Astrocyte of the cerebellum (primary cell): ENCODE data around the gene CAD.

Experiments used
- DNase-seq: peaks from one replicate; pipeline ENCODE4 v3.0.0-alpha.2; 2011; ENCODE audit warnings: low read depth
- H3K4me3 ChIP-seq: 2 replicates; pipeline ENCODE4 v1.5.1; 2011; ENCODE audit warnings: mild to moderate bottlenecking, low read depth, low read length, moderate library complexity
- CTCF ChIP-seq: IDR thresholded peaks from 2 replicates; pipeline ENCODE4 v1.5.1; 2012; ENCODE audit warnings: low read length, low read depth, moderate library complexity, mild to moderate bottlenecking; ENCODE audit errors: missing control alignments
- in situ Hi-C: cut with HindIII; loops from 2 replicates; pipeline ENCODE4 v1.10.0; 2017; ENCODE audit warnings: low sequenced_read_pairs

Gene CAD

DNA sequence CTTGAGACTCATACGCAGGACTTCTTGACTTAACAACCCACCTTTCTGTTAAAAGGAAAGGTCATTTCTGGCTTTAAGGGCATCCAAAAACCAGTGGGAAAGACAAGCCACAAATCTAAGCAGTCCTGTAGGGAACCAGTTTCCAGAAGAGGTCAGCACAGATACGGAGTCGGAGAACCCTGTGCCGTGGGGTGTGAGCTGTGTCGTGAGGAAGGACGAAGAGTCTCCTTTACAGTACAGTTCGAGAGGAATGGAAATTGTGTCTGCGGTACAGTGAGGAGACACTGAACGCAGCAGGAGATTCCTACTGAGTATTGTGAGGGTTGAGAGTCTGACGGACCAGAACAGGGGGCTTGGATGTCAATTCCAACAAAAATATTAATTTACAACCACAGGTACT, 27.9 kb downstream of the CAD start:
- TF ChIP-seq CTCF = no peak
- H3K4me3 ChIP-seq = no peak overlapping the region
- in situ Hi-C loops = loop anchor here (5.0 kb wide), 1 partner anchor 133 kb away; no protein-coding TSS in a partner anchor
- no peak for DNase-seq

DNA sequence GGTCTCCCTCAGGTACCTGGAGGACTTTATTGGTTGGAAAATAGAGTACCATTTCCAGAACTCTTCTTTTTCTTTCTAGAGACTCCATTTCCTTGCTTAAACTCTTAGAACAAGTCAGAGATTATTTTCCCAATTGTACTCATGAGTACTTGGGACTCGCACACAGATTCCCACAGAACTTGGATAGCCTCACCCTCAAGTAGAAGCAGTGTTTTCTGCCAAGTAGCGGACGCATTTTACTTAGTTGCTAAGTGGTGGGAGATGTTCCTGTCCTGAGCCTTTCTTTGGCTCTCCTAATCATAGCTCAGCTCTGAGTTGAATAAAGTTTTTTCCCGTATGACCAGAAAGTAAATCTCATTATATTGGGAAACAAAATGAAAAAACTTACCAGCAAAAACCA, 28.5 kb downstream of the CAD start:
- DNase-seq = no peak
- no peak for TF ChIP-seq CTCF
- in situ Hi-C loops = loop anchor here (5.0 kb wide), 1 partner anchor 133 kb away; no protein-coding TSS in a partner anchor
- H3K4me3 ChIP-seq = no peak overlapping the region

GRCh38 chr2:27247893-27248292, 30.7 kb downstream of the CAD start:
- no peak for TF ChIP-seq CTCF
- in situ Hi-C loops = loop anchor here (5.0 kb wide), 1 partner anchor 136 kb away; no protein-coding TSS in a partner anchor
- no peak for DNase-seq
- no peak overlapping the region for H3K4me3 ChIP-seq

DNA sequence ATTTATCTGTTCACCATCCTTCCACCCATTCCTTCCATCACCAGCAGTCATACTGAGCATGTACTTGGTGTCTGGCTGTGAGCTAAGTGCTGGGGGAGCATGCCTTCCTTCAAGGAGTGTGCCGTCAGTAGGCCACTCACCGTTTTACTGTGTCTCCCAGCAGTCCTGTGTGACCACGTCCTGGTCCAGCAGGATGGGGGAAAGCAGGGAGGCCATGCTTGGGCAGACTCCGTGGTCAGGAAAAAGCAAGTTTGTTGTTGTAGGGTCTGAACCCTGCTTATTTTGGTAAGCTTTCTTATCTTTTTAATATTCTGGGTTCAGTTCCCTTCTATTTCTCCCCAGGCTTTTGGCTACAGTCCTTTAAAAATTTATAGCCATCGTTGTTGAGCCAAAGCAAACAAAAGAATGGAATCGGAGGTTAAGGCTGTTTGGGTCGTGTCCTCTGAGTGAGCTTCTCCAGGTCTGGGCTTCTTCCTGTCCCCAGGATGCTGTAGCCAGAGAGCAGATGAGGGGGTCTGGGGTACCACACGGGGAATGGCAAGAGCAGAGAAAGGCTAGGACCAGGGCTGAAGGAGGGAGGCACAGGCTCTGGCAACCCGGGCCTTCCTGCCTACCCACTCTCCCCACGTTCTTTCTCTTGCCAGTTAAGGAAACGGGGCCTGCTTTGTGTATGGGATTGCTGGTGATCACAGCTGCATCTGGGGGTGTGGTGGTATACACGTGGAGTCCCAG, 32.2 kb downstream of the CAD start:
- in situ Hi-C loops = loop anchor here (5.0 kb wide), 1 partner anchor 137 kb away; no protein-coding TSS in a partner anchor
- DNase-seq = no peak

DNA sequence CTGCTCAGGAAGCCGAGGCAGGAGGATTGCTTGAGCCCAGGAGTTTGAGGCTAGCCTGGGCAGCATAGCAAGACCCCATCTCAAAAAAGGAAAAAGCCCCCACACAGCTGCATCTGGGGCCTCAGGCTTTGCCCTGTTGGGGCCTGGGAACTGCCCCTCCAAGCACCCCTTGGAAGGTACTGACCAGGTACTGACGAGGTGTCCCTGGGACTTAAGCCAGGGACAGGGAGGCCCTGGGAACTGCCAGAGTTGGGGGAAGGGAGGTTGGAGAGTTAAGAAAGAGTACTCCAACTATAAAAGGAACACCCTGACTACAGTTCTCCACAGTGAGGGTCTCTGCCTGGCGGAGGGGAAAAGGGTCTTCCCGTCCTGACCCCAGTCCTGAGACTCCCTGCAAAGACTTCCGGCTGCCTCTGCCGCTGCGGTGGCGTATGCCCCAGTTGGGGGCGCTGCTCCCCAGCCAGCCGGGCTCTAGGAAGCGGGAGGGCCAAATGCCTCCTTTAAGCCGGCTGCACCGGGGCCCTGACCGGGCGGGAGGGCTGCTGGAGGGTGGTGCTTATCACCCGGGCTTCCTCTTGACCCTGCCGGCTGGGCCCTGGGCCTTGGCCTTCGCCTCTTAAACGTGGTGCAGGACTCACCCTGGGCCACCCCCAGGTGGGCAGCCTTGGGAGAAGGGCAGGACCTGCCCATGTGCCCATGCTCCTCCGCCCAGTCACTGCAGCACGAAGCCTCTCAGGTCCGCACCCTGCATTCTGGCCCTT, 32.9 kb downstream of the CAD start:
- no peak for DNase-seq
- no peak overlapping the region for H3K4me3 ChIP-seq
- peak; percentile 64 for TF ChIP-seq CTCF
- in situ Hi-C loops = loop anchor here (5.0 kb wide), 1 partner anchor 138 kb away; no protein-coding TSS in a partner anchor

More for the DNA sequence above, 32.2 kb downstream of the CAD start:
- H3K4me3 ChIP-seq = no peak overlapping the region
- TF ChIP-seq CTCF = no peak

- TF ChIP-seq CTCF = no peak
- no peak overlapping the region for H3K4me3 ChIP-seq
- DNase-seq = no peak
Observed at GRCh38 chr2:27250652-27251379, 33.6 kb downstream of the CAD start.

More at GRCh38 chr2:27250652-27251379, 33.6 kb downstream of the CAD start:
- in situ Hi-C loops = no loop called here
